K562 (cell line): ENCODE measurements around the gene VSIG10L. TPM values are rescaled to one million over a fixed set of nuclear protein-coding genes. Genes with fewer than 3 reads are reported as not detected.

Experiments
- ATAC-seq: fragments of 200-7000 bp; cut with Tn5 transposase; 3 replicates; pipeline ENCODE4 v1.9.1; 2020; ENCODE audit warnings: moderate library complexity
- BruUV-seq: library from RNA; stranded (reverse); fragments of 400-500 nt; replicated peaks from 2 replicates; lab custom pipeline; 2021; lab: Mats Ljungman, UMichigan
- CTCF ChIA-PET: fragments of 300-600 bp; formaldehyde crosslinking; extraction: SDS; loops from one replicate; lab custom pipeline; 2021; ENCODE audit warnings: low intra/inter-chr PET ratio; lab: Yijun Ruan, JAX
- POLR2A ChIA-PET: fragments of 300-600, 350-650 bp; sonication (Branson Sonifier 250); formaldehyde crosslinking; extraction: SDS; loops from one replicate; lab custom pipeline; 2021; ENCODE audit warnings: antibody characterized with exemption, inconsistent platforms; lab: Yijun Ruan, JAX
- DNase-seq, 4 experiments: peaks; one replicate each; pipeline versions ENCODE4 v3.0.0 to v3.0.0-alpha.2; 2011 to 2018; ENCODE audit warnings: low spot score in 3 of 4, mixed read lengths in 3 of 4; ENCODE audit errors: extremely low read depth in 1 of 4
- FAIRE-seq: peaks from 2 replicates; lab custom pipeline; 2011; peaks lifted over from hg19 to GRCh38; lab: Jason Lieb, UNC
- H2AFZ ChIP-seq: 2 replicates; pipeline ENCODE4 v1.6.0; 2011; ENCODE audit warnings: low read depth, low read length, control low read depth, inconsistent platforms
- H3K27ac ChIP-seq: fragments of 200-600 bp; 3 replicates; pipeline ENCODE4 v1.8.0; 2011; ENCODE audit warnings: low read depth, mild to moderate bottlenecking, control low read depth, inconsistent platforms, low read length, moderate library complexity, mixed read lengths; ENCODE audit errors: extremely low read depth
- H3K27me3 ChIP-seq, 2 experiments: fragments of 300-600 bp in 1 of 2; 2 replicates in 1 of 2; 3 replicates in 1 of 2; pipeline versions ENCODE4 v1.6.0 to v1.8.0; 2011; ENCODE audit warnings: inconsistent platforms in 2 of 2, low read length in 2 of 2, mild to moderate bottlenecking in 1 of 2, mixed read lengths in 1 of 2, moderate library complexity in 1 of 2; ENCODE audit not compliant: control insufficient read depth in 2 of 2, insufficient read depth in 2 of 2
- H3K36me3 ChIP-seq: fragments of 300-600 bp; 3 replicates; pipeline ENCODE4 v1.8.0; 2011; ENCODE audit warnings: mild to moderate bottlenecking, low read length, inconsistent platforms; ENCODE audit not compliant: control insufficient read depth, insufficient read depth
- H3K4me1 ChIP-seq, 2 experiments: fragments of 200-600 bp in 1 of 2; replicated peaks in 1 of 2; 2 replicates in 1 of 2; 3 replicates in 1 of 2; pipeline versions ENCODE4 v1.5.1 to v1.8.0; 2011; ENCODE audit warnings: inconsistent platforms in 2 of 2, low read length in 2 of 2, mild to moderate bottlenecking in 1 of 2, mixed read lengths in 1 of 2, moderate library complexity in 1 of 2; ENCODE audit not compliant: control insufficient read depth in 2 of 2, insufficient read depth in 2 of 2
- H3K4me2 ChIP-seq: 2 replicates; pipeline ENCODE4 v1.6.1; 2011; ENCODE audit warnings: low read length, control low read depth, inconsistent platforms, mixed read lengths; ENCODE audit not compliant: insufficient read depth
- H3K4me3 ChIP-seq: fragments of 200-600 bp; sonication (generic), shearing (Covaris generic); 2 replicates; pipeline ENCODE4 v1.5.1; 2016; ENCODE audit warnings: control low read depth, inconsistent platforms
- H3K79me2 ChIP-seq: fragments of 200-600 bp; 3 replicates; pipeline ENCODE4 v1.8.0; 2011; ENCODE audit warnings: low read length, inconsistent platforms; ENCODE audit not compliant: control insufficient read depth, insufficient read depth
- H3K9ac ChIP-seq, 2 experiments: 2 replicates each; pipeline versions ENCODE4 v1.6.0 to v1.6.1; 2011; ENCODE audit warnings: low read depth in 2 of 2, low read length in 2 of 2, control low read depth in 1 of 2, inconsistent platforms in 1 of 2, mild to moderate bottlenecking in 1 of 2, mixed read lengths in 1 of 2; ENCODE audit not compliant: insufficient read depth in 1 of 2
- H3K9me1 ChIP-seq: one replicate; pipeline ENCODE4 v1.6.0; 2011; ENCODE audit warnings: inconsistent platforms, mild to moderate bottlenecking, low read length, moderate library complexity; ENCODE audit not compliant: control insufficient read depth, insufficient read depth
- H3K9me3 ChIP-seq: replicated peaks from 2 replicates; pipeline ENCODE4 v1.5.1; 2011; ENCODE audit warnings: low read depth, low read length, inconsistent platforms; ENCODE audit not compliant: control insufficient read depth, insufficient read depth
- H4K20me1 ChIP-seq: replicated peaks from 2 replicates; pipeline ENCODE4 v1.6.1; 2011; ENCODE audit warnings: low read length, inconsistent platforms, mixed read lengths; ENCODE audit not compliant: control insufficient read depth, insufficient read depth
- ARID2 ChIP-seq: fragments of 450-650 bp; IDR thresholded peaks from 2 replicates; pipeline ENCODE4 v1.6.1; 2017; ENCODE audit warnings: antibody characterized with exemption, mild to moderate bottlenecking
- CBX2 ChIP-seq: fragments of 200-600 bp; sonication (generic); IDR thresholded peaks from one replicate; pipeline ENCODE4 v1.6.1; 2012; ENCODE audit warnings: mild to moderate bottlenecking, low read length, inconsistent platforms; ENCODE audit not compliant: insufficient read depth, poor library complexity, severe bottlenecking
- CEBPG ChIP-seq, 3 experiments: fragments of 200-800 bp in 1 of 3; sonication (Bioruptor generic) in 1 of 3; sonication (generic) in 1 of 3; formaldehyde crosslinking in 1 of 3; IDR thresholded peaks in 2 of 3; conservative IDR thresholded peaks in 1 of 3; 2 replicates each; pipeline versions ENCODE4 v1.6.1 to v1.8.0; 2016 to 2022; ENCODE audit warnings: missing compliant biosample characterization in 2 of 3, missing genetic modification characterization in 2 of 3, mild to moderate bottlenecking in 1 of 3, missing genetic modification reagents in 1 of 3
- CHD1 ChIP-seq: fragments of 200-600 bp; sonication (generic); IDR thresholded peaks from one replicate; pipeline ENCODE4 v1.6.1; 2012; ENCODE audit warnings: mild to moderate bottlenecking, moderate library complexity, low read length, inconsistent platforms
- KLF1 ChIP-seq: fragments of 450-650 bp; IDR thresholded peaks from 2 replicates; pipeline ENCODE4 v1.6.1; 2016; ENCODE audit warnings: missing genetic modification characterization, missing compliant biosample characterization
- L3MBTL2 ChIP-seq: fragments of 450-650 bp; IDR thresholded peaks from 2 replicates; pipeline ENCODE4 v1.6.1; 2016; ENCODE audit warnings: mild to moderate bottlenecking, moderate library complexity
- MIER1 ChIP-seq: fragments of 450-650 bp; IDR thresholded peaks from 2 replicates; pipeline ENCODE4 v1.6.1; 2016; ENCODE audit warnings: antibody characterized with exemption, mild to moderate bottlenecking, low read depth
- MXI1 ChIP-seq: IDR thresholded peaks from 2 replicates; pipeline ENCODE4 v1.6.1; 2011; ENCODE audit warnings: low read depth, mild to moderate bottlenecking, improper control_type of control experiment, low read length
- RFX7 ChIP-seq: fragments of 250-450 bp; sonication (Bioruptor Pico); IDR thresholded peaks from 2 replicates; pipeline ENCODE4 v1.5.1; 2021; ENCODE audit warnings: mild to moderate bottlenecking
- SETDB1 ChIP-seq: IDR thresholded peaks from one replicate; pipeline ENCODE4 v1.6.1; 2012; ENCODE audit warnings: low read length, control low read depth, inconsistent platforms
- SIX5 ChIP-seq, 2 experiments: IDR thresholded peaks; 2 replicates each; pipeline ENCODE4 v1.6.1; 2011; ENCODE audit warnings: low read length in 2 of 2, borderline replicate concordance in 1 of 2, low read depth in 1 of 2, mild to moderate bottlenecking in 1 of 2, moderate library complexity in 1 of 2; ENCODE audit not compliant: insufficient read depth in 1 of 2
- SMAD4 ChIP-seq: fragments of 250-450 bp; sonication (Bioruptor Pico); conservative IDR thresholded peaks from 2 replicates; pipeline ENCODE4 v1.8.0; 2021; ENCODE audit warnings: inconsistent platforms, mild to moderate bottlenecking, moderate library complexity
- TCF7 ChIP-seq: sonication (generic); IDR thresholded peaks from 2 replicates; pipeline ENCODE4 v1.6.1; 2016; ENCODE audit warnings: antibody characterized with exemption, borderline replicate concordance
- WGBS: fragments of 100-300 bp; shearing (Covaris generic); methylation state at CpG from one replicate; pipeline ENCODE4 v1.1.6; 2016; ENCODE audit warnings: low coverage, mixed read lengths; ENCODE audit not compliant: insufficient coverage; ENCODE audit errors: missing lambda C conversion rate; 5-methylcytosine and 5-hydroxymethylcytosine counted together
- in situ Hi-C: fragments of 300-500 bp; cut with MboI; formaldehyde crosslinking; loops from 4 replicates; pipeline ENCODE4 v1.15.0; 2018; ENCODE audit warnings: inconsistent platforms, mixed read lengths
- intact Hi-C: fragments of 100-400 bp; cut with micrococcal nuclease; formaldehyde crosslinking; loops from 2 replicates; pipeline ENCODE4 v1.14.2; 2022
- polyA plus RNA-seq, 8 experiments: library from polyadenylated mRNA; depleted of rRNA in 4 of 8; stranded (reverse) in 5 of 8; unstranded in 3 of 8; fragments of >200 nt; fragmentation: Nextera tagmentation in 2 of 8; fragmentation: Illumina TruSeq in 1 of 8; extraction: Ambion mirVana in 2 of 8; extraction: Trizol in 1 of 8; gene quantifications; 2 replicates each; pipeline versions ENCODE4 v1.2.1 to v1.2.3, GENCODE V29; 2011 to 2014; ENCODE audit warnings: inconsistent platforms in 1 of 8, missing spikeins in 1 of 8
- total RNA-seq, 7 experiments: library from RNA; depleted of rRNA in 6 of 7; stranded (reverse); fragments of >200 nt in 6 of 7; fragmentation: Illumina TruSeq in 2 of 7; extraction: Trizol in 2 of 7; gene quantifications; 2 replicates each; pipeline versions ENCODE4 v1.2.1 to v1.2.3, GENCODE V29; 2011 to 2021; ENCODE audit warnings: low replicate concordance in 1 of 7
- TF ChIP-seq, protein P1 (sequence below): fragments of 250-450 bp; sonication (Bioruptor Pico); IDR thresholded peaks from 2 replicates; pipeline ENCODE4 v1.4.0; 2020; ENCODE audit warnings: mild to moderate bottlenecking

Gene VSIG10L
- total and polyA plus RNA-seq, 9 of the 15 experiments (the other 6 are each of a cell fraction or from before 2014, with no cell fraction given): 1.1 to 7.6 (median 2.2) TPM

DNA sequence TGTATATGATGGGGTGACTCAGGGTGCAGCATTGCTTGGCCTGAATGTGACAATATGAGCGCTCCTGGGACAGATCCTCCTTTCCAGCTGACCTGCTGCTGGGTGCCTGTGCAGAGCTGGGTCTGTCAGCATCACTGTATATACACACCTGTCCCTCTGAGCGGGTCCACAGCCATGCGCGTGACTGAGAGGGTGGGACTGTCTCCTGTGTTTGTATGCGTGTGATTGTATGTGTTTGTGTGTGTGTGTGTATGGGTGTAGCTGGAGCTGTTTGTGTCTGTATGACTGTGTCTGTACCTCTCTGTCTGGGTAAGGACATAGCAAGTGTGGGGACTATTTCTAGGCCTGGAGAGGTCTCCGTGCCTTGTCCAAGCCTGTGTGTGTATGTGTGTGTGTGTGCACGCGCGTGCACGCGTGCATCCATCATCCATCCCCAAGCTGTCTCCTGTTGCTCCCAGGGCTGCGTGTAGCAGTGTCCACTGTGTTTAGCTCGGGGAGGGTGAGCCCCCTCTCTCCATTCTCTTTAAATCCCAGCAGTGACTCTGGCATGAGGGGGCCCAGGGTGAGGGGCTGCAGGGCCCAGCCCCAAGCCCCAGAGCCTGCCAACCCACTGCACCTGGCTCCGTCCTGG is 22.2 kb downstream of the VSIG10L start (continued):
- TF ChIP-seq CBX2 (no peak), SETDB1 (no peak)

- H3K79me2 ChIP-seq: no peaks in the 10 kb centered on the region
- no peak overlapping the region for H3K4me3 ChIP-seq
- H3K27ac ChIP-seq: no peak overlapping the region
- peaks cover 6% of the 10 kb centered on the region; the same call in 1 of the 2 replicates for H4K20me1 ChIP-seq
- CTCF ChIA-PET: no interaction called here
- in situ Hi-C loops (no loop called here), intact Hi-C loops (no loop called here)
- ATAC-seq: no peak
- 7% methylated on average over 23 of the region's 23 CpGs for WGBS
- no peaks in the 10 kb centered on the region; the same call in 1 of the 2 replicates for H3K9me3 ChIP-seq
- POLR2A ChIA-PET: no interaction called here
- H3K9me1 ChIP-seq: no peaks in the 10 kb centered on the region
- H3K27me3 ChIP-seq: peaks cover 20 to 72% of the 10 kb centered on the region in 2 experiments; a peak in 4 of 5 replicates
- no peaks in the 10 kb centered on the region for H3K36me3 ChIP-seq
- H2AFZ ChIP-seq: no peak overlapping the region
- peak in 1 of 4 experiments; percentile 48 for DNase-seq
- peaks cover 0 to 17% of the 10 kb centered on the region in 2 experiments; a peak in 3 of 5 replicates for H3K4me1 ChIP-seq
- FAIRE-seq: peak; percentile 32
- H3K4me2 ChIP-seq: no peak overlapping the region
- H3K9ac ChIP-seq: no peak overlapping the region
- BruUV-seq: no TSS peak
- no peak for TF ChIP-seq MXI1
- no peak for TF ChIP-seq SMAD4 (CRISPR knock-in tag)
- TF ChIP-seq, protein P1, sequence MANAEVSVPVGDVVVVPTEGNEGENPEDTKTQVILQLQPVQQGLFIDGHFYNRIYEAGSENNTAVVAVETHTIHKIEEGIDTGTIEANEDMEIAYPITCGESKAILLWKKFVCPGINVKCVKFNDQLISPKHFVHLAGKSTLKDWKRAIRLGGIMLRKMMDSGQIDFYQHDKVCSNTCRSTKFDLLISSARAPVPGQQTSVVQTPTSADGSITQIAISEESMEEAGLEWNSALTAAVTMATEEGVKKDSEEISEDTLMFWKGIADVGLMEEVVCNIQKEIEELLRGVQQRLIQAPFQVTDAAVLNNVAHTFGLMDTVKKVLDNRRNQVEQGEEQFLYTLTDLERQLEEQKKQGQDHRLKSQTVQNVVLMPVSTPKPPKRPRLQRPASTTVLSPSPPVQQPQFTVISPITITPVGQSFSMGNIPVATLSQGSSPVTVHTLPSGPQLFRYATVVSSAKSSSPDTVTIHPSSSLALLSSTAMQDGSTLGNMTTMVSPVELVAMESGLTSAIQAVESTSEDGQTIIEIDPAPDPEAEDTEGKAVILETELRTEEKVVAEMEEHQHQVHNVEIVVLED (CRISPR knock-in tag): no peak
- TF ChIP-seq CEBPG (CRISPR knock-in tag; IDR thresholded peaks at IDR 0.05): no peak
- TF ChIP-seq CEBPG (tag; conservative IDR thresholded peaks at IDR 0.05 in 1 of 2, IDR thresholded peaks at IDR 0.05 in 1 of 2): no peak
- TF ChIP-seq ARID2: no peak
- TF ChIP-seq L3MBTL2: no peak
- TF ChIP-seq KLF1 (tag): no peak
- TF ChIP-seq MIER1: peak; percentile 89
- no peak for TF ChIP-seq RFX7 (CRISPR knock-in tag)
- TF ChIP-seq SIX5 (IDR thresholded peaks at IDR 0.05; ENCODE audit: borderline replicate concordance in 1 of 2, insufficient read depth in 1 of 2, low read depth in 1 of 2, low read length in 2 of 2): no peak
- TF ChIP-seq CHD1: no peak
- no peak for TF ChIP-seq TCF7
These were observed 23.0 kb downstream of the VSIG10L start for GRCh38 chr19:51318687-51319648.
